SU-DHL-6 (cell line): Measurements from ENCODE around the gene TFAP2C.

Experiments used
- H2AFZ ChIP-seq: fragments of 200-600 bp; sonication (generic); 2 replicates; pipeline ENCODE4 v1.6.1; 2014; ENCODE audit warnings: low read depth, mild to moderate bottlenecking, moderate library complexity, mixed read lengths, antibody characterized with exemption, low read length; ENCODE audit not compliant: severe bottlenecking
- H3F3A ChIP-seq: fragments of 200-600 bp; shearing (Covaris generic); 2 replicates; pipeline ENCODE4 v1.6.0; 2016; ENCODE audit warnings: antibody characterized with exemption, mild to moderate bottlenecking; ENCODE audit not compliant: insufficient read depth
- H3K27ac ChIP-seq: fragments of 200-600 bp; sonication (generic); 2 replicates; pipeline ENCODE4 v1.5.1; 2016; ENCODE audit warnings: low read depth, mild to moderate bottlenecking, low read length, moderate library complexity, mixed read lengths
- H3K27me3 ChIP-seq: fragments of 200-600 bp; sonication (generic), shearing (Covaris generic); 2 replicates; pipeline ENCODE4 v1.6.0; 2014; ENCODE audit warnings: mild to moderate bottlenecking, low read length
- H3K36me3 ChIP-seq: fragments of 200-600 bp; sonication (generic); 2 replicates; pipeline ENCODE4 v1.6.1; 2014; ENCODE audit warnings: mild to moderate bottlenecking, low read length, mixed read lengths
- H3K4me2 ChIP-seq: fragments of 300-600, 200-600 bp; shearing (Covaris generic), sonication (generic); 2 replicates; pipeline ENCODE4 v1.6.0; 2014; ENCODE audit warnings: low read length, low read depth, mild to moderate bottlenecking; ENCODE audit not compliant: poor library complexity, severe bottlenecking
- H3K4me3 ChIP-seq: fragments of 200-600 bp; sonication (generic); 2 replicates; pipeline ENCODE4 v1.5.1; 2014; ENCODE audit warnings: antibody characterized with exemption, low read length, mild to moderate bottlenecking, mixed read lengths; ENCODE audit not compliant: insufficient read depth, poor library complexity, severe bottlenecking
- H3K79me2 ChIP-seq: fragments of 200-600 bp; sonication (generic); 2 replicates; pipeline ENCODE4 v1.6.1; 2014; ENCODE audit warnings: mild to moderate bottlenecking, low read length, moderate library complexity; ENCODE audit not compliant: insufficient read depth
- H3K9ac ChIP-seq: fragments of 200-600 bp; sonication (generic); 2 replicates; pipeline ENCODE4 v1.7.0; 2014; ENCODE audit warnings: mild to moderate bottlenecking, low read length
- H3K9me2 ChIP-seq: fragments of 200-600 bp; sonication (generic); replicated peaks from 2 replicates; pipeline ENCODE4 v1.6.1; 2014; ENCODE audit warnings: low read length; ENCODE audit not compliant: insufficient read depth
- H3K9me3 ChIP-seq: fragments of 200-600 bp; sonication (generic); 2 replicates; pipeline ENCODE4 v1.6.1; 2014; ENCODE audit warnings: low read length, mixed read lengths; ENCODE audit not compliant: insufficient read depth
- H4K20me1 ChIP-seq: fragments of 200-600 bp; sonication (generic); 2 replicates; pipeline ENCODE4 v1.6.1; 2014; ENCODE audit warnings: low read depth, mild to moderate bottlenecking, antibody characterized with exemption, low read length, moderate library complexity, mixed read lengths
- EZH2phosphoT487 ChIP-seq: fragments of 200-600 bp; sonication (generic), shearing (Covaris generic); conservative IDR thresholded peaks from 2 replicates; pipeline ENCODE4 v1.6.1; 2018; ENCODE audit warnings: mild to moderate bottlenecking, antibody characterized with exemption, low read length, moderate library complexity, mixed read lengths
- TF ChIP-seq, protein P1 (sequence below): fragments of 200-600 bp; sonication (generic); IDR thresholded peaks from one replicate; pipeline ENCODE4 v1.5.1; 2017; ENCODE audit warnings: antibody characterized with exemption, mild to moderate bottlenecking, low read length, moderate library complexity; ENCODE audit not compliant: insufficient read depth, poor library complexity, severe bottlenecking

Gene TFAP2C

DNA sequence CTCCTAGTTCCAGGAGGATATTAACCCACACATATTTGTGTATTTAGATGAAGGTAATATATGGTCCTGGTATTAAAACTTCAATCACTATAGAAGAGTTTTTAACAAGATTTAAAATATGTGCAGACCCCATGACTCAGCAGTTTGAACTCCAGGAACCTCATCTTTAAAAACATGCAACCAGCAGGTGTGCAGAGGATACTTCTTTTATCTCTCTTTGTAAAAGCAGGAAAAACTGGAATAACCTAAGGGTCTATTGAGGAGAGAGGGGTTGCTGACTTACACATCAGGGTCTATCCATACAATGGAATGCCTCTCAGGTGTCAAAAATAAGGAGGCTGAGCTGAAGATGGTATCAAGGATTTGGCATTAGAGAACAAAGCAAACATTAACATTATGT, 36.9 kb upstream of the TFAP2C start:
- H3K79me2 ChIP-seq, result no peaks in the 10 kb centered on the region
- H3F3A ChIP-seq, result no peaks in the 10 kb centered on the region
- no peak overlapping the region for H3K4me3 ChIP-seq
- no peak overlapping the region for H2AFZ ChIP-seq
- no peak for TF ChIP-seq EZH2phosphoT487
- TF ChIP-seq, protein P1, sequence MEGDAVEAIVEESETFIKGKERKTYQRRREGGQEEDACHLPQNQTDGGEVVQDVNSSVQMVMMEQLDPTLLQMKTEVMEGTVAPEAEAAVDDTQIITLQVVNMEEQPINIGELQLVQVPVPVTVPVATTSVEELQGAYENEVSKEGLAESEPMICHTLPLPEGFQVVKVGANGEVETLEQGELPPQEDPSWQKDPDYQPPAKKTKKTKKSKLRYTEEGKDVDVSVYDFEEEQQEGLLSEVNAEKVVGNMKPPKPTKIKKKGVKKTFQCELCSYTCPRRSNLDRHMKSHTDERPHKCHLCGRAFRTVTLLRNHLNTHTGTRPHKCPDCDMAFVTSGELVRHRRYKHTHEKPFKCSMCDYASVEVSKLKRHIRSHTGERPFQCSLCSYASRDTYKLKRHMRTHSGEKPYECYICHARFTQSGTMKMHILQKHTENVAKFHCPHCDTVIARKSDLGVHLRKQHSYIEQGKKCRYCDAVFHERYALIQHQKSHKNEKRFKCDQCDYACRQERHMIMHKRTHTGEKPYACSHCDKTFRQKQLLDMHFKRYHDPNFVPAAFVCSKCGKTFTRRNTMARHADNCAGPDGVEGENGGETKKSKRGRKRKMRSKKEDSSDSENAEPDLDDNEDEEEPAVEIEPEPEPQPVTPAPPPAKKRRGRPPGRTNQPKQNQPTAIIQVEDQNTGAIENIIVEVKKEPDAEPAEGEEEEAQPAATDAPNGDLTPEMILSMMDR, result no peak
- H3K27ac ChIP-seq, result no peak overlapping the region
- H3K27me3 ChIP-seq, result no peaks in the 10 kb centered on the region
- no peaks in the 10 kb centered on the region for H3K36me3 ChIP-seq
- no peaks in the 10 kb centered on the region for H4K20me1 ChIP-seq
- no peak overlapping the region for H3K4me2 ChIP-seq
- H3K9ac ChIP-seq, result no peak overlapping the region
- H3K9me3 ChIP-seq, result no peaks in the 10 kb centered on the region
- H3K9me2 ChIP-seq, result no peaks in the 10 kb centered on the region

DNA sequence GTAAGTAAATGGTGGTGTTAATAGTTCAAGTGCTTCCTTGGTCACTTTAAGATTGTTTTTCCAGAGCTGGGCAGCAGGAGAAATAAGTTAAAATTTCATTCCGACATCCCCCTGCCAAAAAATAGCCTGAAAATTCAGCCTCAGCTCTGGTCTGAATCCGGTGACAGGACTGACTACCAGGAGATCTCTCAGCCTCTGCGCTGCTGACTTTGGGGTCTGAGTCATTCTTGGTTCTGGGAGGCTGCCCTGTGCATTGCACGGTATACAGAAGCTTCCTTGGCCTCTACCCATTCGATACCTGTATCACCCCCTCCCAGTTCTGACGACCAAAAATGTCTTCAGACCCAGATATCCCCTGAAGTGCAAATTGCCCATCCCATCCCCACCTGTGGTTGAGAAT, 36.3 kb upstream of the TFAP2C start:
- no peak overlapping the region for H2AFZ ChIP-seq
- TF ChIP-seq, protein P1, result no peak
- no peak for TF ChIP-seq EZH2phosphoT487
- H3K27me3 ChIP-seq, result no peaks in the 10 kb centered on the region
- no peaks in the 10 kb centered on the region for H4K20me1 ChIP-seq
- H3K9ac ChIP-seq, result no peak overlapping the region
- H3K4me2 ChIP-seq, result no peak overlapping the region
- H3K79me2 ChIP-seq, result no peaks in the 10 kb centered on the region
- H3K4me3 ChIP-seq, result no peak overlapping the region
- no peaks in the 10 kb centered on the region for H3K36me3 ChIP-seq
- no peak overlapping the region for H3K27ac ChIP-seq
- H3F3A ChIP-seq, result no peaks in the 10 kb centered on the region
- H3K9me3 ChIP-seq, result no peaks in the 10 kb centered on the region
- no peaks in the 10 kb centered on the region for H3K9me2 ChIP-seq

DNA sequence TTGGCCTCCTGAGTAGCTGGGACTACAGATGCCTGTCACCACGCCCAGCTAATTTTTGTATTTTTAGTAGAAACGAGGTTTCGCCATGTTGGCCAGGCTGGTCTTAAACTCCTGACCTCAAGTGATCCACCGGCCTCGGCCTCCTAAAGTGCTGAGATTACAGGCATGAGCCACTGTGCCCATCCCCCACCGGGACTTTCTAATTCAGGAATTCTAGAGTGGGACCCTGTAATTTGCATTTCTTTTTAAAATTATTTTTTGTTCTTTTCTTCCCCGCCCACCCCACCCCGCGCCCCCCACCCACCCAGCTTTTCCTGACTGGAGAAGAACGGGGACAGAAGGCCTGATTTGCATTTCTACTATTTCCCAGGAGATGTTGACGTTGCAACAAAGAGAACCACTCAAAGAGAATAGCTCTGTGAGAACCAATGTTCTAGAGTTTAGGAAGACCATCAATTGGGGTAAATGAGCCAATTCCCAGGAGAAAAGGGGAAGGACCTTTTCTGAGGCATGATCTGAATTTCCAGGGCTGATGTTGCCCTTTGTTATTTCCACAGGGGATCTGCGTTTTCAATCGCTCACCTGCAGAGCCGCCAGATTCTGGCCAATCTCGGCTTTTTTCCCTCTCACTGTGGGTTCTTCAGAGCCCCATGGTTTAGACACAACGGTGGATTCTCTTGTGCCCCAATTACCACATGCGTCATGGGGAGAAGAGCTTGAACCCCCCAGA, 33.2 kb upstream of the TFAP2C start:
- Histone ChIP-seq H3K27ac (no peak overlapping the region), H3K9me3 (no peaks in the 10 kb centered on the region), H3K27me3 (no peaks in the 10 kb centered on the region), H3K36me3 (no peaks in the 10 kb centered on the region), H4K20me1 (no peaks in the 10 kb centered on the region), H3K79me2 (no peaks in the 10 kb centered on the region), H3K9me2 (no peaks in the 10 kb centered on the region), H3K9ac (no peak overlapping the region), H3F3A (no peaks in the 10 kb centered on the region), H3K4me2 (no peak overlapping the region), H3K4me3 (no peak overlapping the region), H2AFZ (no peak overlapping the region)
- TF ChIP-seq EZH2phosphoT487, result no peak
- TF ChIP-seq, protein P1, result no peak
